HG03432 (cell line): ENCODE data around the gene SRPX.

Experiments used
- ATAC-seq: cut with Tn5 transposase; IDR thresholded peaks from one replicate; pipeline ENCODE4 v1.9.1; 2021; ENCODE audit warnings: mild to moderate bottlenecking, moderate library complexity; ENCODE audit not compliant: unreplicated experiment

The SRPX gene, protein sequence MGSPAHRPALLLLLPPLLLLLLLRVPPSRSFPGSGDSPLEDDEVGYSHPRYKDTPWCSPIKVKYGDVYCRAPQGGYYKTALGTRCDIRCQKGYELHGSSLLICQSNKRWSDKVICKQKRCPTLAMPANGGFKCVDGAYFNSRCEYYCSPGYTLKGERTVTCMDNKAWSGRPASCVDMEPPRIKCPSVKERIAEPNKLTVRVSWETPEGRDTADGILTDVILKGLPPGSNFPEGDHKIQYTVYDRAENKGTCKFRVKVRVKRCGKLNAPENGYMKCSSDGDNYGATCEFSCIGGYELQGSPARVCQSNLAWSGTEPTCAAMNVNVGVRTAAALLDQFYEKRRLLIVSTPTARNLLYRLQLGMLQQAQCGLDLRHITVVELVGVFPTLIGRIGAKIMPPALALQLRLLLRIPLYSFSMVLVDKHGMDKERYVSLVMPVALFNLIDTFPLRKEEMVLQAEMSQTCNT

DNA sequence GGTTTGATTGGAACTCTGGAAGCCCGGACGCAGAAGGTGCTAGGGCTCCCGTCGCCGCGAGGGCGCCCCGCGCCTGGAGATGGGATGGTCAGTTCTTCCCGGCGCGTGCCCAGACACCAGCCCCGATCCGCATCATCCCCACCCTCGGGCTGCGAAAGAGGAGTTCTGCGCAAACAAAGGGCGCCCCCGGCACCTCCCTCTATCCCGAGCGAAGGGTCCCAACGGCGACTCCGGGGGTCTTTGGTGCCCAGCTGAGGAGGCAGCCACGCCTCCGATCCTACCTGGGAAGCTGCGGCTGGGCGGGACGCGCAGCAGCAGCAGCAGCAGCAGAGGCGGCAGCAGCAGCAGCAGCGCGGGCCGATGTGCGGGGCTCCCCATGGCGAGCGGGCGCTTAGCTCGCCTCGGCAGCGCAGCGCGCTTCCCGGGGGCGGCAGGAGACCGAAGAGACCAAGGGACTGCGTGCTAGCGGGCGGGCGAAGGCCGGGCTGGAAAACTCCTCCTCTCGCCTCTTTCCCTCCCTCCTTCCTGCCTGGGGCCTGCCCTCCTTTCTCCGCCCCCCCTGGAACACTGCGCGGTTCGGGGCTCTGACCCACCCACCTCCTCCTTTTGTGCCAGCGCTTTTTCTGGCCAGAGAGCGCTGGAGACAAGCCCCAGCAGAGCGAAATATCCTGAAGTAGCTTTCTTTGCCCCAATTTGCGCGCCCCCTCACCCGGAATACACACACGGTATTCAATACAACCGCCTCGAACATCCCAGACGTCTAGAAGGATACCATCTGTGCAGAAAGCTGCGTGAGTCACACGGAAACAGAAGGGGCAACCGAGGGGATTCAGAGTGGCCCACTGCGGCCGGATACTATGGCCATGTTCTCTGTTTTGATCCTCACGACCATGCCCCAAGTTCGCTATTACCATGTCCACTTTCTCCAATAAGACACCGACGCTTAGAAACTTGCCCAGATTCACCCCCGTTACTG lies at the start of gene SRPX:
TSS of gene SRPX (minus strand) at position 457 of the 976 bp plus-strand sequence. CDS start at position 378, 79 bp downstream.
- ATAC-seq, result peak; percentile 26

DNA sequence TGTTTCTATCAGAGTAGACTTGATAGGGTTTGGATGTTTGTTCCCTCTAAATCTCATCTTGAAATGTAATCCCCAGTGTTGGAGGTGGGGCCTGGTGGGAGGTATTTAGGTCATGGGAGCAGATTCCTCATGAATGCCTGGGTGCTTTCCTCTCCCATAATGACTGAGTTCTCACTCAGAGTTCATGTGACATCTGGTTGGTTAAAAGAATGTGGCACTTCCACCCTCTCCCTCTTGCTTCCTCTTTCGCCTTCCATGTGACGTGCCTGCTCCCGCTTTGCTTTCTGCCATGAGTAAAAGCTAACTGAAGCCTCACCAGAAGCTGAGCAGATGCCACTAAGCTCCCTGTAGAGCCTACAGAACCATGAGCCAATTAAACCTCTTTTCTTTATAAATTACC lies 47.3 kb upstream of the SRPX start:
- ATAC-seq, result no peak

DNA sequence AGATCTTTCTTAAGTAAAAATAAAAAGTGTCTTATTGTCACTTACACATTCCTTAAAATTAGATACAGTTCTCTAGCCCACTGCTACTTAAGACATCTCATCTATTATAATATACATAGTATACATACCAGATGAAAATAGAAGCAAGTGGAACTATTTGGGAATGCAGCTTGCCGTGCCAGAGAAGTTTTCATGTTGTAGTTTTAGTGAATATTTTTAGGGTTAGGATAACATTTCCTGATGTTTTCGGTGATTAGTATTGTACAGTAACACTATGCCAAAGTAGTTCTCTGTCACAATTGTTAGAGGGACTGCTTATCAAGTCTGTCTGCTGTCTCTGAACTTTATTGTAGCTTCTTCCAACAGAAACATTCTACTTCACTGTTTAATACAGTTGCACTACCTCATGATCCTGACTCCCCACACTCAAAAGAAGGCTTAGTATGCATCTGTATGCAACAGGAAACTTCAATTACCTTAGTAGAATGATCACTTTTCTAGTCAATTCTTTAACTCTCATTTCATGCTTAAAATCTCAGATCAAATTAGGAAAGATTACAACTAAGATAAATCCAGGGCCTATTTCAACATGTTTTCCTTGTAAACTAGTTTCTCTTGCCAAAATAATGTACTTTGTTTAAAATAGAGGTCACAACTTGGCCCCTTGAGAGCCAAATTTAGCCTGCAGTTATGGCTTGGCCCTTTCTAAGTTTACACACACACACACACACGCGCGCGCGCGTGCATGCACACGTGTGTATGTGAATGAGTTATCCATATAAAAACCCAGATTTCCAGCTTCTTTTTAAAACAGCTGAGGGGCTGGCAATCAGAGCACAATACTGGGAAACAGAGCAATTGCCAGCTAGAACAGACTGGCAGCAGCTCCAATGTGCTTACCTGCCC lies 42.3 kb upstream of the SRPX start:
- no peak for ATAC-seq

DNA sequence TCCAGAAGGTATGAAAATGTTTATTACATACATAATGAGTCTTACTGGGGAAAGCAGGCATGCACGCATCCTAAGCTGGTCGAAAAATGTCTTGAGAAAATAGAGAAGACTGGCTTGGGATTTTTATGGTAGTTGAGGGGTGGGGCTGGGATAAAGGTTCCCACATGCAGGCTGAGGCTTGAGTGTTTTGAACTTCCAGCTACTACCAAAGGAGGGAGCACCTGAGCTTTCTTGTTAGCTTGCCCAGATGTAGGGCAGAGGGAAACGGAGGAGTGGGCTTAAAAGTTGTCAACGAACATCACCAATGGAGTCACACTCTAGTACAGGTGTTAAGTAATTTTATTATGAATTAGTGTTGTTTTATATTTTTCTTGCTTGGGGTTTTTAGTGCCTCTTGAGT lies 39.6 kb upstream of the SRPX start:
- peak; percentile 73 for ATAC-seq

DNA sequence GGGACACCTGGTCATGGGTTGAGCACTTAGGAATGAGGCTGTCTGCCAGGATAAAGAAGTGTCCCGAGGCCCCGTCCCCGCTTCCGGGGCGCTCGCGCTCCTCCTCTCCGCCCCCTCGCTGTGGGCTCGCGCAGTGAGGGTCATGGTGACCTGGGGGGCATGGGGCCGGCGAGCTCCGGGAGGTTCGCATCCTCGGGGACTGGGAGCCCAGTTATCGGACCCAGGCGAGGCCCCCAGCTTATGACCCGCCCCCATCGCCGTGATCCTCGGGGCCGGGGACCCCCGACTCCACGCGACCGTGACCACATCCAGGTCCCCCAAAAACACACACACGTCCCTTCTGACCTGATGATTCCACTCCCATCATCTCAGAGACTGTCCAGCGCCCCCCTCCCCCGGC lies 35.3 kb upstream of the SRPX start:
- no peak for ATAC-seq

DNA sequence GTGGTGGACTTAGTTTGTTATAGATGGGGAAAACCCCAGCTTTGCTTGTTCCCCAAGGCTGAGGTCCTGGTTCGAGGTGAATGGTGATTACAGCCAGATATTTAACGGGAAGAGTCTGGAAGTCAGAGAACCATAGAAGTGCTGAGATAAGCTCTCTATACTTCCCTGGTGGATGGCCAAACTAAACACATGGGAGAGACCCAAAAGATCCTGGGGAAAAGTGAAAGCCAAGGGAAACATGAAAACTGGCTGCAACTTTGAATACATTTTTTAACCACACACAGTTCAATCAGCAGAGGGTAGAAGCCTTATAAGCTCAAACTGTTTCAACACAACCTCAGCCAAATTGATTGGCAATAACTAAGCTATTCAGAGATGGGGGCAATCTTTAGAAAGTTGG lies 29.3 kb upstream of the SRPX start:
- no peak for ATAC-seq

DNA sequence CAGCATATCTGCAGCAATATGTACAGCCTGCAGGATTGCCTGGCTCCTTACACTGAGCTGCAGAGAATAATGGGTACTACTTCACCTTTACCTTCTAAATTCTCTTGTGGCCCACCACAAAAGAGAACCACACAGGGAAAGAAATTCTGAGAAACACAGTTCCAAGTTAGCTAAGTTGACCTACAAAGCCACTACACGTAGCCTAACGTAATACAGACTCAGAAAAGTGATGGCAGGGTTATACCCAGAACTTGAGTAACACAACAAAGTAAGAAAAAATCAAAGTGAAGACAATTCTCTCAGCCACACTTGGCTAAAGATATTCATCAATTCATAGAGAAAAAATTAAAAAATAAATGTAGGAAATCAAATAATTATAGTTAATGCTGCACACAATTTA lies 26.4 kb upstream of the SRPX start:
- ATAC-seq, result no peak

DNA sequence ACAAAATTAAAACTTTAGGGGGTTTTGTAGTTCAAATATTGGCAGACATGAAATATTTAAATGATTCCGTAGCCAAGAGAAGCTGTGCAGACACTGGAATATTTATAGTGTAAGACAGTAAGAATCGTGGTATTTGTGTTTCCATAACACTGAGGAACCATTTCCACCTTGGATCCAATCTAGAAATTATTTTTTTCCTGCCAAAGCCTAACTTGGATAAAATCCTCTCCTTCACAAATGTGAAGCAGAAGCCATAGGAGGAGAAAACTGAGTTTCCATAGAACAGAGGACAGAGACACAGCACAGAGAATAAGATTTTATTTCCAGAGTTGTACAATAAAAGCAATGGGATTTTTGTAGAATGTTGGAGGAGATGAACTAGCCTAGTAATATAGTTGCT lies 19.9 kb upstream of the SRPX start:
- no peak for ATAC-seq

DNA sequence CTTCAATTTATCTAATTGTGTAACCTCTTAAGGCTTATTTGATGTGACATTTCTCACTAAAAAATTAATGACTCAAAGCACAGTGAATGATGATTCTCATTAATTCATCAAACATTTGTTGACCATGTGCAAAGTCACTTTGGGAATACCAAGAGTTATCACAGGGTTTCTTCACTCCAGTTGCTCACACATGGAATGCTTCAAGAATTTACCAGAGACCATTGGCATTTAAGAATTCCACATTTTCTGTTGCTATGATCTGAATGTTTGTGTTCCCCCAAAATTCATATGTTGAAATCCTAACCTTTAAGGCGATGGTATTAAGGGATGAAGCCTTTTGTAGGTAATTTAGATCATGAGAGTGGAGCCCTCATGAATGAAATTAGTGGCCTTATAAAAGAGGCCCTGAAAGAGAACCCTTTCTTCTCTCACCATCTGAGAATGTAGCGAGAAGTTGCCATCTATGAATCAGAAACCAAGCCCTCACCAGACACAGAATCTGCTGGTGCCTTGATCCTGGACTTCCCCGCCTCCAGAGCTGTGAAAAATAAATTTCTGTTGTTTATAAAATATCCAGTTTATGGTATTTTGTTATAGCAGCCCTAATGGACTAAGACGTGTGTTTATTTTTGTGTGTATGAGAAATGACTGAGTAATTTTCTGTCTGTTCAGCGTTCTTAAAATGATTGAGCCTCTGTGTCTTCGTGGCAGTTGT lies 16.4 kb upstream of the SRPX start:
- ATAC-seq, result no peak

DNA sequence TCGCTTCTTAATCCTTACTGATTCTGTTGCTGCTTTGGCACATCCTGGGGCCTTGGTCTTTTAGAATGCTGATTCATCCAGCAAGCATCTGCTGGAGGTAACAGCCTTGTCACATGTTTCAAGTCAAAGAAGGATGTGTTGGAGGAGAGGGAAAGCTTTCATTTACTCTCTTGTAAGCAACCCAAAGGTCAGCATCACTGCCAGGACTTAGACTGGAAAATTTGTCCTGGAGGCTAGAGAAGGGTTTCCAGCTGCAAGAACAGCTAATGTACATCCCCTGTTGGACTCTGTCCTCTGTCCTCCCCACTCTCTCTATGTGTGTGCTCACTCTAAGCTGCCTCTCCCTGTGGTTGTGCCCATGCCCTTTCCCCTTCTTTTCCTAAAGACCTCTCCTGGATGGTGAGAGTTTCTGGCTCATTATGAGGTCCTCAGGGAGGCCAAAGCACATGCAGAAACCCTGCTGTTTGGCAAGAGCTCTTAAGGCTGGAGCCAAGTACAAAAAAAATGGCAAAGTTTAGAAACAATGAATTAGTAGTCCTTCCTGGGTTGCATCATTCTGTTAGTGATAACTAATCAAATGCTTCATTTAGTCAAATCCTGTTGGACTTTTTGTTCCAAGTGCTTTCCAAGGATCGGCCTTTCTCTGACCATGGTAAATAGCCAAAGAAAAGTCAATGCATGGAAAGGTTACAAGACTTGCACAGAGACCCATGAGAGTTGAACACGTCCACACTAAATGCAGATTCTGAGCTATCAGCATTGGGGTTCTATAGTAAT lies 13.4 kb upstream of the SRPX start:
- ATAC-seq, result no peak

DNA sequence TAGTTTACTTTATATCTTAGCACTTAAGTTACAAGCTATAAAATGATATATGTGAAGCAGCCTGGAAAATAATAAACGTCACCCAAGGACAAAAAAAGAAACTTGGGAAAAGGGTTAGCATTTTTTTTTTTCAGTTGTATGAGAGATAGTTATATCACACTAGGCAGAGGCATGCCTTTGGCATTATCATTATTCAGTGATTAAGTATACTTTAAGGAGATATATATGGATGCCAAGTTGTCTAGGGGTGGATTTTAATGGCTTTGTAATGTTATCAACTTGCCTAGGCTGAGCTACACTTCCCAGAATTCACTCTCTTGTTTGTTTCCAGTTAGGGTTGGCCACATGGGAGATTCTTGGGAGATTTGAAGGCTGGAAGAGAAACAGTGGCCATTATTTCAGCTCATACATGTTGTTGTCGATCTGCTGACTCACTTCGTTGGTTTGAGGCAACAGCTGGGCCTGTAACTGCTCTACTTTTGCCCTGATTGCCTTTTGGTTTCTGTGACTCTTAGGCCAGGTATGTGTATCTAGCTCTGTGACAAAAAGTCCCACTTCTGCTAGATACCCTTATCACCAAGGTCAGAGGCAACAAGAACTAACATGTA lies 11.5 kb upstream of the SRPX start:
- ATAC-seq, result no peak

DNA sequence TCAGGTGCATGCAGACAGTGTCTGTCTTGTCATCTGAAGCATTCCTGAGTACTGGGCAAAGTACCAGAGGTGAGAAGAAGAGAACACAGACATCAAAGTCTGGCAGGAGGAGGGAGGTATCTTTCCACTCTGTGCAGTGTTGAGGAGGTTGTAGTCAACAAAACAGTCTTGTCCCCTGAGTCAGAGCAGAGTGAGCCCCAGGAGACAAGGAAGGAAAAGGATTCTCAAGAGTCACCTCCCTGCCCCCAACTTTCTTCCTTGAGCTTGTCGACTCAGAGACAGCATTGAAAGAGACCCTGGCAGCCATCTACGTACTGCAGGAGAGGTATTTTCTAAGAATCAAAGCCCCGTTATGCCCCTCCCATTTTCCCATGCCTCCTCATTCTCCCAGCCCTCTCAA lies 4.4 kb upstream of the SRPX start:
- ATAC-seq, result no peak

DNA sequence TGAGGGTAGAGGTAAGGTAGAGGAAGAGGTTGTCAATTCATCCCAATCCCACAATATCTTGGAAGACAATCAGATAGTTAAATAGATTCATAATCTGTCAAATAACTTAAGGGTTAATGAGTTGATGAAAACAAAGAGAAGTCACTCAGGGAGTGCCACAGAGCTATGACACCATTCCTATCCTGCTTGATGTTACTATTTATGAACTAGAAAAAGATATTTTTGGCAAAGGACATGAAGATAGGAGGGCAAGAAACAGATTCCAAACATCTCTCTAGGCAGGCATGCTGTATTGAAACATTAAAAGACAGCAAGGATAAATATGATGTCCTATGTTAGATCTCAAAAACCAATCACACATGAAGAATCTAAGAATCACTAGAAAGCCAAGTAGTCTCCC lies 3.5 kb upstream of the SRPX start:
- ATAC-seq, result no peak

DNA sequence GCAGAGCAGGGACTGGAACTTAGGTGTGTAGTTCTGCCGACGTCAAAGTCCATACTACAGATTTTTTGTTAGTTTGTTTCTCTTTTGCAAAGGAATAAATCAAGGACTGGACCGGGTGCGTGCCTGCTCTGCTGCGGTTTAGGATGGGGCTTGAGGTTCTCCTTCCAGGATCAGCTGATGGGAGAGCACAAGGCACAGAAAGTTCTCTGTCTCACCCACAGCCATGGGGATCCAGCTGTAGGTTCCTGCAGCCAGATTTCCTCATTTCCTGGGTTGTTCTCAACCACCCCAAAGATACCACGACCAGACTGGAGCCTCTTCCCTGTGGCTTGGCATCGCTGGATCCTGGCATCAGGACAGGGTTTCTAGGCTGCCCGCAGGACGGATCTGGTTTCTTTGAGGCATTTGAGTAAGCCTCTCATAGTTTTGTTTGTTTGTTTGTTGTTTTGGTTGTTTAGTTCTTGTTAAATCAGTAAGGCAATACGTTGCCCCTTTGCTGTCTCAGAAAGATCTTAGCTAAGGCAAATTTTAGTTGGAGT lies 789 bp upstream of the SRPX start:
- ATAC-seq, result no peak

DNA sequence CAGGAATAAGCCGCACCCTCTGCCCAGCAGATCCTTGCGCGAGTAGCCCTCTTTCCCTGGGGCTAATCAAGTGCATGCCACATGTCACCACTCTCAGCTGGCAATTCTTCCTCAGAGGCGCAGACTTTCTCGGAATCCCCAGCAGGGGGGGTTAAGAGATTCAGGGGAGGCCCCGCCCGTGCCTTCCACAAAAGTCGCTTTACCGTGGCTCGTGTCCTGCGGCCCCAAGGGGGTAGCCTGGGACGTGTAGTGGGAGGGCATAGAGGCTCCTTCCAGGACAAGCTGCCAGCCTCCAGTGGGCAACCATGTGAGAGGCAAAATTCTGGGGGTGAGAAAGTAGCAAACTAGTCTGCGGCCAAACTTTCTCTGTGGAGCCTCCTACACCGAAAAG lies 652 bp downstream of the SRPX start:
- ATAC-seq, result peak; percentile 74

DNA sequence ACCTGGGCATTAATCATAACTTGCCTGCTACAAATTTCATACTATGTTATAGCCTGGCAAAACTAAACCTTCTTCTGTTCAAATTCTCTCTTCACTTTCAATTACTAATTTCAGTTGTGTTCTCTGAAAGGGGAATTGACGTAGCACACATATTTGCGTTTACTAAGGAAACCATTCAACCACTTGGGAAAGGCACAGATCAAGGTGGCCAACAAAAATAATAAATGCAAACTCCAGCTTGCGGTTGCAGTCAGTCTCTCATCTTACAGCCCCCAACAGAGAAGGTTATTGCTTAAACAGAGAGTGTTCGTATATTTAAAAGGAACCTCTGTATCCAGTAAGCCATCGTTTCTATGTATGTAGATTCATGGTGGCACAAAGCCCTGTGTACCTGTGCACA lies 4.0 kb downstream of the SRPX start:
- ATAC-seq, result no peak

DNA sequence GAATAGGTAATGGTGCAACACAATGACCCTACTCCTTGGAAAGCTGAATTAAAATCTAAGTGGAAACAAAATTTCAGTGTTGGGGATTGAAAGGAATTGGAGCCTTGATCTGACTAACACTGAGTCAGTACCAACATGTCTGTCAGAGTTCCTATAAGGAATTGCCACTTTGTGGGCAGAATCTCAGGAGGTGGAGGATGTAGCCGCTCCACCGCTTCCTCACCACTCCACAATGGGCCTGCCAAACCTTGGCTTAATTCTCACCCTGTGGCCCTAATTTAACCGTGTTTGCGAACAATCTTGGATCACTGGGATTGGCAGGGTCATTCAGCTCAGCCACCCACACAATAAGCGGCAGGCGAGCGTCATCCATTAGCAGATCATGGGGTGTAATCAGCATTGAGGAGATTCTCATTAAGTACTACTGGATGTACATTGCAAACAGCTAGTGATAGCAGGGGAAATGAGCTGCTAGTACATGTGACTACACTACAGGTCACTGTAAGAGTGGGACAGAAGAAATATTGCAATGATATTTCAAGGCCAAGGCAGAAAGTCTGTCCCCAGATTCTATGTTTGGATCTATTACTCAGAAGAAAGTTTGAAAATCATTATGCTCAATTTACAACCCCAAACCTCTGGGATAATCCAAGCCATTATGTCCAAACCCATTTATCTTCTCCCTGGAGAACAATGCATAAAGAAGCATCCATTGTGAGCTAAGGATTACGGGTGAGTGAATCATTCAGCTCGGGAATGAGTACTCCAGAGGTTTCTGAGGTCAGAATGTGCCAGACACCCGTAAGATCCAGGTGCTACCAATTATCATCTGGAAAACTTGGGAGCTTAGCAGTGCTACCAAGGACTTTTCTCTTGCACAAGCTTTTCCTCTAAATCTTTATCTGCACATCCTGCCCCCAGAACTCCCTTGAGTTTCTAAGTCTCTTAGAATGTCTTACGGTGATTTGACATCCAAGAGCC lies 5.8 kb downstream of the SRPX start:
- ATAC-seq, result no peak

DNA sequence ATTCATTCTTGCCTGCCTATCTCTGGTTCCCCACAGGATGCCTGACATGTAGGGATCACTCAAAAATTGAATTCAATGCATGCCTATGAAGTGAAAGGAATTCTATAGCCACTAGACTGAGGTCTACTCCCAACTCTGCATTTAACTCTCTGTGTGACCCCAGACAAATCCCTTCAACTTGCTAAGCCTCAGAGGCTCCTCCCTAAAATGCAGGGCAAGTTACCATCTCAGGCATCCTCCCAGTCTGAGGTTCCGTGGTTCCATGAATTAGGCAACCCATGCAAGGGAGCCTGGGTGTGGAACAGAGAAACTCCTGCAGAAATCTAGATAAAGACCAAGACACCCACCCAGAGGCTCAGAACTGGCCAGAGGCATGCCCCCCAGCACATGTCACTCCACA lies 6.6 kb downstream of the SRPX start:
- ATAC-seq, result no peak
